Gastrocnemius medialis (tissue), 4 donors: Measurements from ENCODE around the gene TH. TPM values are rescaled to one million over a fixed set of nuclear protein-coding genes. Genes with fewer than 3 reads are reported as not detected.

Experiments
- ATAC-seq, 2 donors: fragments of 150-250 bp; one replicate each; pipeline ENCODE4 v1.9.1; 2016
- DNase-seq, 2 donors: peaks; one replicate each; pipeline ENCODE4 v3.0.0-alpha.2; 2019
- H3K27ac ChIP-seq, 4 donors: fragments of 200-600 bp; sonication (generic); 1 replicate in 1 of 4; 2 replicates in 3 of 4; pipeline ENCODE4 v1.5.1; 2016 to 2018; ENCODE audit warnings: mild to moderate bottlenecking in 2 of 4, moderate library complexity in 1 of 4
- H3K27me3 ChIP-seq, 3 donors: fragments of 200-600 bp; sonication (generic) in 2 of 3; 1 replicate in 1 of 3; 2 replicates in 2 of 3; pipeline versions ENCODE4 v1.5.1 to v1.6.0; 2016 to 2019; ENCODE audit warnings: mild to moderate bottlenecking in 1 of 3, moderate library complexity in 1 of 3
- H3K36me3 ChIP-seq, 2 donors: fragments of 200-600 bp; sonication (generic) in 1 of 2; one replicate each; pipeline ENCODE4 v1.5.1; 2017 to 2018
- H3K4me1 ChIP-seq, 2 donors: fragments of 200-600 bp; sonication (generic) in 1 of 2; one replicate each; pipeline ENCODE4 v1.5.1; 2016 to 2017; ENCODE audit warnings: mild to moderate bottlenecking in 2 of 2
- H3K4me3 ChIP-seq, 4 donors: fragments of 200-600 bp; sonication (generic) in 3 of 4; 1 replicate in 1 of 4; 2 replicates in 3 of 4; pipeline ENCODE4 v1.5.1; 2016 to 2019; ENCODE audit warnings: mild to moderate bottlenecking in 2 of 4
- H3K9me3 ChIP-seq, 3 donors: fragments of 200-600 bp; sonication (generic) in 2 of 3; 1 replicate in 1 of 3; 2 replicates in 2 of 3; pipeline ENCODE4 v1.5.1; 2016 to 2019
- POLR2A ChIP-seq, 2 donors: fragments of 450-650 bp; IDR thresholded peaks; one replicate each; pipeline ENCODE4 v1.6.1; 2017; ENCODE audit warnings: antibody characterized with exemption in 2 of 2, mild to moderate bottlenecking in 2 of 2, moderate library complexity in 2 of 2
- in situ Hi-C, 4 donors: fragments of 200-750 bp; cut with MboI; loops; one replicate each; pipeline versions ENCODE4 v1.15.0 to v1.8.0; 2017; ENCODE audit warnings: low sequenced_read_pairs in 4 of 4
- intact Hi-C: fragments of 100-400 bp; cut with DNase I; formaldehyde crosslinking; loops from one replicate; pipeline ENCODE4 v1.15.1; 2023; ENCODE audit warnings: low total_unique reads
- total RNA-seq, 4 donors: library from RNA; depleted of rRNA; stranded (reverse); fragments of >200 nt; gene quantifications; one replicate each; pipeline versions ENCODE4 v1.1.0 to v1.2.3, GENCODE V29; 2016
- TF ChIP-seq, protein P1 (sequence below), 5 experiments: fragments of 450-650 bp in 3 of 5; fragments of 200-600 bp in 2 of 5; sonication (generic) in 2 of 5; IDR thresholded peaks in 4 of 5; conservative IDR thresholded peaks in 1 of 5; 1 replicate in 4 of 5; 2 replicates in 1 of 5; pipeline ENCODE4 v1.5.1; 2016 to 2019; ENCODE audit warnings: antibody characterized with exemption in 5 of 5, mild to moderate bottlenecking in 3 of 5, moderate library complexity in 3 of 5

TH gene
- total RNA-seq, 4 donors from 2014 or later = not detected

DNA sequence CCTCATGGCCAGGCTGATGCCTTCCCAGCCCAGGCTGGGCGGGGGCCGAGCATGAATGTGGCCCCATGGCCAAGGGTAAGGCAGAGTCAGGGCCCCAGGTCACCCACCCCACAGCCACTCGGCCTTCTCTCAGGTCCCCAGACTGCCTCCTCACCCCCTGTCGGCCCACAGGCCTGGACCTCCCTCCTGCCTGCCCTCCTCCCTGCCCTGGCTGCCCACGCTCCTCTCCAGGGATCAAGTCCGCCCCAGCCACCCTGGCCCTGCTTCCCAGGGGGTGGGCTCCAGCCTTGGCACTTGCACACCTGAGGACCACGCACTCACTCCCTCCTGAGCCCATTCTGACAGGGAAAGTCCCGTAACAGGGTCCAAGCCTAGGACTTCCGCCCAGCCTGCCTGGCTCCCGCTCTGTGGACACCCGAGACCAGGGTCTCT lies 37.8 kb upstream of the TH start:
- in situ Hi-C loops (no loop called here), intact Hi-C loops (no loop called here)
- no peak for DNase-seq
- no peak overlapping the region for H3K27ac ChIP-seq
- no peaks in the 10 kb centered on the region for H3K4me1 ChIP-seq
- peaks cover 3 to 12% (median 10%) of the 10 kb centered on the region in 3 donors for H3K27me3 ChIP-seq
- no peak for ATAC-seq
- H3K36me3 ChIP-seq = no peaks in the 10 kb centered on the region
- no peak for TF ChIP-seq POLR2A (IDR thresholded peaks at IDR 0.05)
- H3K4me3 ChIP-seq = no peak overlapping the region
- H3K9me3 ChIP-seq = no peaks in the 10 kb centered on the region

DNA sequence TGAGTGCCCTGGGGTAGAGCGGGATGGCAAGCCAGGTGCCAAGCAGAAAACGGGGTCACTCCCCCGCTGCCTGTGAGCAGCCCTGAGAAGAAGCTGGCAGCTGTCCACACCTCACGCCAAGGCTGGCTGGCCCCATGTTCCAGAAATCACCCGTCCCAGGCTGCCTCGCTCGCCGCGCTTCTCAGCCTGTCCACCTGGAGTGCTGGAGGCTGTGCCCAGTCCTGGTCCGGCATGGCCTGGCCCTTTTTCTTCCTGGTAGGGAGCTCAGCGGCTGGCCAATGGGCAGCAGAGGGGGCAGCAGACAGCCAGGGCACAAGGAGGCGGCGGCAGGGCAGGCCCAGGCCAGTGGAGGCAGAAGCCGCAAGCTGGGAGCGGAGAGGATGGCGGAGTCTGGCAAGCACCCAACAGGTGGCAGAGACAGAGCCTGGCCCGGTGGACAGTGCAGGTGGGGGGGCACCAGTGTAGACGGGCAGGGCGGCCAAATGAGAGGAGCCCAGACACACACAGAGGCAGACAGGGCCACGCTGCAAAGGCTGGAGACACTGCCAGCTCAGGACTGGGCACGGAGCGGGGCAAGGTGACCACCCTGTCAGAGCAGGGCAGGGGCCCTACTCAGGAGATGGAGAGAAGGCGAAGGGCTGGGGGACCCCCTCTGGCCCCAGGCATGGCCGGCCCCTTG lies 37.2 kb upstream of the TH start:
- H3K4me3 ChIP-seq = no peak overlapping the region
- no peaks in the 10 kb centered on the region for H3K36me3 ChIP-seq
- no peaks in the 10 kb centered on the region for H3K4me1 ChIP-seq
- in situ Hi-C loops (no loop called here), intact Hi-C loops (no loop called here)
- DNase-seq (no peak), ATAC-seq (no peak)
- H3K9me3 ChIP-seq = no peaks in the 10 kb centered on the region
- no peak overlapping the region for H3K27ac ChIP-seq
- H3K27me3 ChIP-seq = peaks cover 3 to 12% (median 10%) of the 10 kb centered on the region in 3 donors
- TF ChIP-seq, protein P1, sequence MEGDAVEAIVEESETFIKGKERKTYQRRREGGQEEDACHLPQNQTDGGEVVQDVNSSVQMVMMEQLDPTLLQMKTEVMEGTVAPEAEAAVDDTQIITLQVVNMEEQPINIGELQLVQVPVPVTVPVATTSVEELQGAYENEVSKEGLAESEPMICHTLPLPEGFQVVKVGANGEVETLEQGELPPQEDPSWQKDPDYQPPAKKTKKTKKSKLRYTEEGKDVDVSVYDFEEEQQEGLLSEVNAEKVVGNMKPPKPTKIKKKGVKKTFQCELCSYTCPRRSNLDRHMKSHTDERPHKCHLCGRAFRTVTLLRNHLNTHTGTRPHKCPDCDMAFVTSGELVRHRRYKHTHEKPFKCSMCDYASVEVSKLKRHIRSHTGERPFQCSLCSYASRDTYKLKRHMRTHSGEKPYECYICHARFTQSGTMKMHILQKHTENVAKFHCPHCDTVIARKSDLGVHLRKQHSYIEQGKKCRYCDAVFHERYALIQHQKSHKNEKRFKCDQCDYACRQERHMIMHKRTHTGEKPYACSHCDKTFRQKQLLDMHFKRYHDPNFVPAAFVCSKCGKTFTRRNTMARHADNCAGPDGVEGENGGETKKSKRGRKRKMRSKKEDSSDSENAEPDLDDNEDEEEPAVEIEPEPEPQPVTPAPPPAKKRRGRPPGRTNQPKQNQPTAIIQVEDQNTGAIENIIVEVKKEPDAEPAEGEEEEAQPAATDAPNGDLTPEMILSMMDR (IDR thresholded peaks at IDR 0.05 in 4 of 5, conservative IDR thresholded peaks at IDR 0.05 in 1 of 5) = no peak
- TF ChIP-seq POLR2A (IDR thresholded peaks at IDR 0.05) = no peak

DNA sequence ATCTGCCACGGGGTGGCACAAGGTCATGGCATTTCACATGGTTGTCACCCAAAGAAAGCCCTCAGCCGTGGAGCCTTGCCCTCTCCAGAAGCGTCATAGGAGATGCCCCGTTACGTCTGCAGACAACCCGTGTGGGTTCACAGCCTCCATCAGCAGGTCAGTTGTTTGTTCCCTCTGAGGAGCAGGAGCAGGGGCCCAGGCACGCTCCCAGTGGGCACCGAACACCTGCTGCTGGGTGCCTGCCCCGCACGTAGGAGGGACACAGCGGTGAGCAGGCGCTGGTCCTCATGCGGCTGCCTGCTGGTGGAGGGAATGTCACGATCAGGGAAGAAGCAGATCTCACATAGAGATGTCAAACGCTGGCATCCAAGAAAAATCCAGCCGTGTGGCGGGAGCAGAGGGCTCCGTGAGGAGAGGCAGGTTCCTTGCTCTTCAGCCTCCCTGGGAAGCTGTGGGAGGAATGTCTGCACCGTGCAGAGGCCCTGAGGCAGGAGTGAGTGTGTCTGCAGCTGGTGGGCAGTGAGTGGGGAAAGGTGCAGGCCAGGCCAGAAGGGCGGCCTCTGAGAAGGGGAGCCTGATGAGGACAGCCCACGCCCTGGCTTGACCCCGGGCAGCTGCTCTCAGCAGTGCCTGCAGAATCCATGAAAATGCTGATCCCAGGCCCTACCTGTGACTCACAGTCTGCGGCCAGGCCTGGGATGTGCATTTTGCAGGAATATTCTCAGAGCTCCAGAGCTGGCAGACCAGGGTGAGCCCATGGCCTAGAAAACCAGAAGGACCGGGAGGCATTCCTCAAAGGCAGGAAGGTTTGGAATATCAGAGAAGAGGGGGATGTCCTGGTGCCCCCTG lies 36.4 kb upstream of the TH start:
- no peaks in the 10 kb centered on the region for H3K9me3 ChIP-seq
- H3K27me3 ChIP-seq = peaks cover 3 to 12% (median 10%) of the 10 kb centered on the region in 3 donors
- H3K4me1 ChIP-seq = no peaks in the 10 kb centered on the region
- ATAC-seq (no peak), DNase-seq (no peak)
- H3K36me3 ChIP-seq = no peaks in the 10 kb centered on the region
- H3K27ac ChIP-seq = no peak overlapping the region
- TF ChIP-seq, protein P1 (IDR thresholded peaks at IDR 0.05 in 4 of 5, conservative IDR thresholded peaks at IDR 0.05 in 1 of 5) = no peak
- TF ChIP-seq POLR2A (IDR thresholded peaks at IDR 0.05) = no peak
- no peak overlapping the region for H3K4me3 ChIP-seq
- intact Hi-C loops (no loop called here), in situ Hi-C loops (no loop called here)

DNA sequence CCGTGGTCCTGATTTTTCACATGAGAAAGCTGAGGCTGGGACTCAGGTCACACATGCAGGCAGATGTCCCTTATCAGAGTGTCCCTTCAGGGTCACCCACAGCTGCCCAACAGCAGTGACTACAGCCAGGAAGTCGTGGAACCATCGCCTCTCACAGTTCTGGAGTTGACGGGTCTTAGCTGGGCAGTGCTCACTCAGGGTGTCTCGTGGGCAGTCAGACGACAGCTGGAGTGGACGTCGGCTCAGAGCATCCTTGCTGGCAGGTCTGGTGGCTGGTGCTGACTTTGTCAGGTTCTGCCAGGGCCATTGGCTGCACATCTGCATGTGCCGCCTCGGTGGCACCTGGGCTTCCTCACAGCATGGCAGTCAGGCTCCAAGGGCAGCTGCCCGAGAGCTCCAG lies 35.6 kb upstream of the TH start:
- H3K27me3 ChIP-seq = peaks cover 3 to 12% (median 10%) of the 10 kb centered on the region in 3 donors
- no peak overlapping the region for H3K27ac ChIP-seq
- no peak overlapping the region for H3K4me3 ChIP-seq
- no peaks in the 10 kb centered on the region for H3K9me3 ChIP-seq
- no peak for DNase-seq
- H3K4me1 ChIP-seq = no peaks in the 10 kb centered on the region
- no peak for ATAC-seq
- in situ Hi-C loops = no loop called here
- no peaks in the 10 kb centered on the region for H3K36me3 ChIP-seq
- intact Hi-C loops = no loop called here
- TF ChIP-seq POLR2A (IDR thresholded peaks at IDR 0.05) = no peak
- TF ChIP-seq, protein P1 (IDR thresholded peaks at IDR 0.05 in 4 of 5, conservative IDR thresholded peaks at IDR 0.05 in 1 of 5) = no peak

DNA sequence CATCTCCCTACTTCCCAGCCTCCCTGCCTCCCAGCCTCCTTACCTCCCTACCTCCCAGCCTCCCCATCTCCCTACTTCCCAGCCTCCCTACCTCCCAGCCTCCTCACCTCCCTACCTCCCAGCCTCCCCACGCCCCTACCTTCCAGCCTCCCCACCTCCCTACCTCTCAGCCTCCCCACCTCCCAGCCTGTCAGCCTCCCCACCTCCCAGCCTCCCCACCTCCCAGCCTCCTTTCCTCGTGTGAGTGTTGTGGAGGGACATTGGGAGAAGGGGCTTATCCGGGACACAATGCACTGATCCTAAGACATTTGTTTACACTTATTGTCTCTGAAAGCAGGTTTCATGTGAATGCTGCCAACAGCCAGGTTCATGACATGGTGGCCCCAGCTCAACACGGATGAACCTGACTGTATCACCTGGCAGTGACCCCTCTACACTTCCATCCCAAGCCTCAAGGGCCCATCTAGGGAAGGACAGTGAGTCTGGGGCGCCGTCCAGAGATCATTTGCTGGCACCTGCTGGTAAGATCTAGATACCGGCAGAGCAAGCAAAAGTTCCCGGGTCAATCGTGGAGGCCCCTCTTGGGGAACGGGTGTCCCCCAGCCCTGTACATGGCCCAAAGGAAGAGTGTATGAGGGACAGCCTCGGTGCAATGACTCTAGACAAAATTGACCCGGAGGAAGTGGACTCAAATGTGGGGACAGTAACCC lies 34.5 kb upstream of the TH start:
- no peak for DNase-seq
- peaks cover 3 to 12% (median 10%) of the 10 kb centered on the region in 3 donors for H3K27me3 ChIP-seq
- intact Hi-C loops = no loop called here

More for the DNA sequence above, 34.5 kb upstream of the TH start:
- TF ChIP-seq POLR2A (IDR thresholded peaks at IDR 0.05) = no peak
- TF ChIP-seq, protein P1 (IDR thresholded peaks at IDR 0.05 in 4 of 5, conservative IDR thresholded peaks at IDR 0.05 in 1 of 5) = no peak
- H3K27ac ChIP-seq = no peak overlapping the region
- in situ Hi-C loops = no loop called here
- no peaks in the 10 kb centered on the region for H3K9me3 ChIP-seq
- ATAC-seq = no peak
- no peaks in the 10 kb centered on the region for H3K36me3 ChIP-seq
- no peak overlapping the region for H3K4me3 ChIP-seq
- H3K4me1 ChIP-seq = no peaks in the 10 kb centered on the region
